NB4 (cell line): ENCODE measurements around the gene BZW2.

ENCODE experiments used
- MYC ChIP-seq: IDR thresholded peaks from 2 replicates; pipeline ENCODE4 v1.6.1; 2011; ENCODE audit warnings: low read depth, low read length
- POLR2A ChIP-seq: IDR thresholded peaks from 2 replicates; pipeline ENCODE4 v1.6.1; 2011; ENCODE audit warnings: mild to moderate bottlenecking; ENCODE audit not compliant: insufficient read length; ENCODE audit errors: extremely low read depth
- TF ChIP-seq, protein P1 (sequence below): IDR thresholded peaks from one replicate; pipeline ENCODE4 v1.5.1; 2012; ENCODE audit warnings: low read depth, low read length
- TF ChIP-seq, protein P2 (sequence below): IDR thresholded peaks from 2 replicates; pipeline ENCODE4 v1.6.1; 2011; ENCODE audit warnings: low read depth, low read length

DNA sequence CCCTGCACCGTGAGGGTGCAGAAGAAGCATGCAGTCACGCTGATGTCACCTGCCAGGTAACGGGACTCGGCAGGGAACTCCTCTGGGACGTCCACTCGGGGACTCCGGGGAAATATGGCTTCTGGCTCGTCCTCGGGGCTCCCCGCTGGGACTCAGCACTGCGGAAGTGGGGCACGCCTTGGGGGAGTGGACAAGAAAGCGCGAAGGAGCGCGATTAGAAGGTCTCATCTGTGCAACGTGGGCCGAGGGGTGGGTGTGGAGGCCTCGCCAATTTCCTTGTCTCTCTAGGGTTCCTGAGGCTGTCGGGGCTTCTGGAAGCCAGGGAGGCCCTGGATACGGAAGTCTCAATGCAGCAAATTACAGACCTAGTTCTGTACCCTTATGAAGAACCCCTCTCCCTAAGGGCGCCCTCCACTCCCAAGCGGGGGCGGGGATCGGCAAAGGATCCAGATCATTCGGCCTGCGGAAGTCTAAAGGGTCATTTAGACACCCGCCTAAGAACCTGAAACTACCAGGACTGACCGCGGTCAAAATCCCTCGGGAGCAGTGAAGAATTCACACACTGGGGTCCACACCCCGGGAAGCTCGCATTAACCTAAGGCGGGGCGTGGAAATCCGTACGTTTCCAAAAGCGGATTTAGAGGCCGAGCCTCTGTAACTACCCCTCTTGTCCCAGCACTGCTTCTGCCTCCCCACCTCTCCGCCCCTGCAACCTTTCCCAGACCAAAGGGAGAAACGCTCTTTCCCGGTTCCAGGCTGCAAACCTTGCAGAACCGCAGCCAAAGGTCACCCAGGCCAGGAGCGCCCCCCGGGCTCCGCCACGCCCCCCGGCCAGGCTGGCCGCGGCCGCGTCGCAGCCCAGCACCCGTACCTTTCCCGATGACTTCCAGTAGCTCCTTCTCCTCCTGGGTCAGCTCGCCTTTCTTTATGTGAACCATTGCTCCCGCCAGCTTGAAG lies 1.1 kb upstream of the BZW2 start:
- TF ChIP-seq, protein P1, sequence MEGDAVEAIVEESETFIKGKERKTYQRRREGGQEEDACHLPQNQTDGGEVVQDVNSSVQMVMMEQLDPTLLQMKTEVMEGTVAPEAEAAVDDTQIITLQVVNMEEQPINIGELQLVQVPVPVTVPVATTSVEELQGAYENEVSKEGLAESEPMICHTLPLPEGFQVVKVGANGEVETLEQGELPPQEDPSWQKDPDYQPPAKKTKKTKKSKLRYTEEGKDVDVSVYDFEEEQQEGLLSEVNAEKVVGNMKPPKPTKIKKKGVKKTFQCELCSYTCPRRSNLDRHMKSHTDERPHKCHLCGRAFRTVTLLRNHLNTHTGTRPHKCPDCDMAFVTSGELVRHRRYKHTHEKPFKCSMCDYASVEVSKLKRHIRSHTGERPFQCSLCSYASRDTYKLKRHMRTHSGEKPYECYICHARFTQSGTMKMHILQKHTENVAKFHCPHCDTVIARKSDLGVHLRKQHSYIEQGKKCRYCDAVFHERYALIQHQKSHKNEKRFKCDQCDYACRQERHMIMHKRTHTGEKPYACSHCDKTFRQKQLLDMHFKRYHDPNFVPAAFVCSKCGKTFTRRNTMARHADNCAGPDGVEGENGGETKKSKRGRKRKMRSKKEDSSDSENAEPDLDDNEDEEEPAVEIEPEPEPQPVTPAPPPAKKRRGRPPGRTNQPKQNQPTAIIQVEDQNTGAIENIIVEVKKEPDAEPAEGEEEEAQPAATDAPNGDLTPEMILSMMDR = no peak
- TF ChIP-seq POLR2A (peak; percentile 51), MYC (peak; percentile 80)
- TF ChIP-seq, protein P2, sequence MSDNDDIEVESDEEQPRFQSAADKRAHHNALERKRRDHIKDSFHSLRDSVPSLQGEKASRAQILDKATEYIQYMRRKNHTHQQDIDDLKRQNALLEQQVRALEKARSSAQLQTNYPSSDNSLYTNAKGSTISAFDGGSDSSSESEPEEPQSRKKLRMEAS = peak; percentile 78
